GM18858 (cell line): ENCODE measurements around the gene TBC1D24.
"Not testable (repeated sequence)": the region's sequence is repeated elsewhere in the genome, so short reads cannot be mapped to it uniquely, and the experiment has no call there.

ENCODE experiments used
- ATAC-seq: cut with Tn5 transposase; IDR thresholded peaks from one replicate; pipeline ENCODE4 v1.9.1; 2021; ENCODE audit not compliant: unreplicated experiment

TBC1D24 gene

GRCh38 chr16:2474877-2475412, at the start of gene TBC1D24:
Gene TBC1D24, plus strand, starts transcription at chr16:2475127. Its CDS starts 21,022 bp downstream, at chr16:2496149.
- ATAC-seq: no peak

GRCh38 chr16:2425825-2426430, 49.0 kb upstream of the TBC1D24 start:
- ATAC-seq: no peak

DNA sequence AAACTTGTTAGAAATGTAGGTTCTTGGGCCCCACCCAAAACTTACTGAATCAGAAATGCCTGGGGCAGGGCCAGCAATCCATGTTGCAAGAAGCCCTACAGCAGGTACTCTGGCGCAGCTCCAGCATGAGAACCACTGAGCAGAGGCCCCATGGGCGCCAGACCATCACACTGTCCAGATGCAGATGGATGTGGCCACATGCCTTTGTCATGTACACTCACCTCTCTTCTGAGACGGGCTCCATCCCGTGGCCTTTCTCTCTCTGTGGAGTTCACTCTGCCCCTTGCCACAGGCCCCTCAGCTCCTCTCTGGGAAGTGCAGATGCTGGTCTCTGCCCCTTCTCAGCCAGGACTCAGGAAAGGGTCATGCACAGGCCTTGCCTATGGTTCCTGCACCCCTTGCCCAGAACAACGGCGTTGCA, 48.0 kb upstream of the TBC1D24 start:
- no peak for ATAC-seq

GRCh38 chr16:2427526-2427925, 47.4 kb upstream of the TBC1D24 start:
- no peak for ATAC-seq

DNA sequence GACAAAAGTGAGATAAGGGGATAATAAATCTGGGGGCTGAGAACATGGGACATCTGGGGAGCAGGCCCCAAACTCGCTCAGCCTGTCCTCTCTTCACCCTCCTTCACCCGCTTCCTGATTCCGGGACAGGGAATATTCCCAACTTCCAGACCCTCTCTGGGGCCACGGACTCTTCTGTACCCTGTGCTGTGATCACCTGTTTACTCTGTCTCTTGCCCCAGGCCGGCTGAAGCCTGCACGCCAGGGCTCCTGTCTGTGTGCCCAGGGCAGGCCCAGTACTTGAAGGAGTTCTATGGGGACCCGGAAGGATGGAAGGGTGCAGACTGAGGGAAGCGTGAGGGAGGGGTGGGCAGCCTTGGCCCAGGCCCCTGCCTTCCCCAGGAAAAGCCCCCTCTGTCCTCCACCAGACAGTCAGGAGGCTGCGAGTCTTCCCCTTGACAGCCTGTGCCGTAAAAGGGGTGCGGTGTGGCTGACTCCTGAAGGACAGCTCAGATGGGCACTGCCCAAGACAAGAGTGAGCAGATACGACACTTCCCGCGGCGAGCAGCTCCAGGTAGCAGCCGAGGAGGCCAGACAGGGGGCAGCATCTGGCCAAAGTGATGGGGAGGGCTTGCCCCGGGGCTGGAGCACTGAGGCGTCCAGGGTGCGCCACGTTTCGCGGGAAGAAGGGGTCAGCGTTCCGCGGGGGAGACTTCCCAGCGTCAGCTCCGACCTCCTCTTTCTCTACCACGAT, 46.7 kb upstream of the TBC1D24 start:
- ATAC-seq: no peak

DNA sequence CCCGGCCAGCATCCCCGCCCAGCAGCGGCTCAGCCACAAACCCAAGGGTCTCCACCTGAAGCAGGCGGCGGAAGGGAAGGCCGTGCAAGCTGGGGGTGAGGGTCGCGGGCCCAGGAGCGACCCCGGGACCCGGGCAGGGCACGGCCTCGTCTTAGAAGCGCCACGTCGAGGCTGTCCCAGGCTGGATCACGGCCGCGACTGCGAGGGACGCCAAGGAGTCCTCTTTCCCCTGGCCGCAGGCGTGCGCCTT, 46.2 kb upstream of the TBC1D24 start:
- peak; percentile 12 for ATAC-seq

GRCh38 chr16:2429034-2429770, 45.7 kb upstream of the TBC1D24 start, which contains the start of gene CCNF:
Gene CCNF, plus strand, starts transcription at chr16:2429447. Its CDS starts 35 bp downstream, at chr16:2429482.
- ATAC-seq: peak; percentile 44

DNA sequence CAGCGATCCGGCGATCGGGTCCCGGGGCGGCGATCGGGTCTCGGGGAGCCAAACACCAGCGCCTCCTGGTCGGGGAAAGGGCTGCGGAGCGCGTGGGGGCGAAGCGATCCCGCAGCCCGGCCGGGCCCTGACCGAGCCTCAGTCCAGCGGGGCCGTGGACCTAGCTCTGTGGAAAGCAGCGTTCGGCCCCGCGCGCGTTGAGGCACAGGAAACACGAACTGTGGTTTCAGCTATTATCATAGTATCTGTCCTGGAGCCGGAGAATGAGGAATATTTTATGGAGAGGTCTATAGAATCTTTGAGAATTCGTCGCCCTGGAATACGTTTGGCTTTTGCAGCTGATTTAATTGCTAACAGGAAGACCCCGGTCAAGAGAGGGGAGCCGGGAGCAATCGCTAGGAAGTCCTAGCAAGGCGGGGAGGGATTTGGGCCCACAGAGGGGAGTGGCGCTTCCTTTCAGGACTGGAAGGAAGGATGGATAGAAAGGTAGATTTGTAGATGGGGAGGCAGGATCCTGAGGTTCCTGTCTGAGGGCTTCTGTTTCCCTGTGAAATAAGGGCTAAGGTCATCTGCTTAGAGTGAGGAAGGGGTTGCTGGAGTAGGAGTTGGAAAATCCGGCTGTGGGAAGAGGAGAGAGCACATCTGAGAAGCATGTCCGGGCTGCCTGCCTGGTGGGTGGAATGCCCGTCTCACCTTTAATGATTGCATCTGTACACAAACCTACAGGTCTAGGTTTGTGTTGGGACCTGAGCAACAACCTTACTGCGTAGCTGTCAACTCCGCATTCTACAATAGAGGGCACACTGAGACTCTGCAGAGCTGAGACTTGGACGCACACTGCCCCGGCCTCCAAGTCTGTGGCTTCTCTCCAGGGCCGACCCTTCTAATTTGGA, 44.9 kb upstream of the TBC1D24 start:
- no peak for ATAC-seq

GRCh38 chr16:2432286-2432685, 42.6 kb upstream of the TBC1D24 start:
- ATAC-seq: no peak

GRCh38 chr16:2432801-2433505, 42.0 kb upstream of the TBC1D24 start:
- ATAC-seq: no peak

- ATAC-seq: not testable (repeated sequence)
Measured at GRCh38 chr16:2435236-2435635, 39.7 kb upstream of the TBC1D24 start.

DNA sequence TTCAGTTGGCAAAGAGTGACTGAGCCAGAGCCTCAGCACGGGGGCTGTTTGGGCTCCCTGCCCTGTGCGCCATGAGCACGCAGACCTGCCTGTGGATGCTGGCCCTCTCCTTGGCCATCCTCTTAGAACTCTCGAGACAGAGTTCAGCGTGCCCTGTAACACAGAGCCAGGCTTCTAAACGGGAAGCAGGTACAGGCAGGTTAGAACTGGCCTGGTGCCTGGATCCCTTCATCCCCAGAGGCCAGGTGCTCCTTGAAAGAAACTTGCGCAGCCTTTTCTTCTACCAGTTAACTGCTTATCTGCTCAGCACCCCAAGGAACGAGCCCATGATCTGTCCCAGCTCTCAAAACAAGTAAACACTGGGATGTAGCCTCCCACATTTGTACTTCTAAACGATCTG, 38.8 kb upstream of the TBC1D24 start:
- no peak for ATAC-seq

GRCh38 chr16:2437032-2437790, 37.7 kb upstream of the TBC1D24 start:
- no peak for ATAC-seq

DNA sequence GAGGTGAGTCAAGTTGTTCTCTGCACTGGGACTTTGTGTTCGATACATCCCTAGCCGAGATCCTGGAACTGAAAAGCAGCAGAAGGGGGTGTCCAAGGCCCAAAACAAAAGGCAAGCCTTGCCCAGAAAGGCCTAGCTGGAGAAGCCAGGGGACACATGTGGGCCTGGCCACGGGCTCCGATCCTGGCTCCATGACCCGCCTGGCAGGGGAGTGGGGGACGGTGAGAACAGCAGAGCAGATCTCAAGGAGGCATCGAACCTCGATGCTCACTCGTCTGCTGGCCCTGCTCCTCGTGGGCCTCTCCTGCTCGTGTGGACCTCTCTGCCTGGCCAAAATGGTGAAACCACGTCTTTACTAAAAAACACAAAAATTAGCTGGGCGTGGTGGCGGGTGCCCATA, 36.8 kb upstream of the TBC1D24 start:
- no peak for ATAC-seq

DNA sequence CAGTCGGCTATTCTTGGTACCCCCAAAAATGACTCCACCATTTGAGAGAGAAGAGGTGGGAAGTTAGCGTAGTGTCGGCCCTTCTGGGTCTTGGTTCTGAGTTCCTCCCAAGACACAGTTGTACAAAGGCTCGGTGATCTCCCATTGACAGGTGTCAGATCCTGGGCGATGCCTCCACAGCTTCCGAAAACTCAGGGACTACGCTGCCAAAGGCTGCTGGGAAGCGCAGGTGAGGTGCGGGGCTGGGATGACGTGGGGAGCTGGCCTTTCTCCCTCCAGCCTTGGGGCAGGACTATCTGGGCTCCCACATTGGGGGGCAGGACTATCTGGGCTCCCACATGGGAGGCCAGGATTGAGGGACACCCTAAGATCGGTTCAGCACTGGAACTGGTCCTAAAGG, 35.3 kb upstream of the TBC1D24 start:
- ATAC-seq: no peak

- ATAC-seq: not testable (repeated sequence)
Measured at GRCh38 chr16:2441143-2441804, 33.7 kb upstream of the TBC1D24 start.

GRCh38 chr16:2443555-2443954, 31.4 kb upstream of the TBC1D24 start:
- no peak for ATAC-seq

GRCh38 chr16:2447920-2448583, 26.9 kb upstream of the TBC1D24 start:
- no peak for ATAC-seq
